Fibroblast of the aortic adventitia (primary cell): ENCODE results near the gene RPRD2. TPM values are rescaled to one million over a fixed set of nuclear protein-coding genes. Genes with fewer than 3 reads are reported as not detected.

Source experiments
- DNase-seq: peaks from one replicate; pipeline ENCODE4 v3.0.0-alpha.2; 2010; ENCODE audit warnings: low read depth
- H3K4me3 ChIP-seq: 2 replicates; pipeline ENCODE4 v1.5.1; 2011; ENCODE audit warnings: low read depth, mild to moderate bottlenecking, control low read depth, low read length, moderate library complexity
- CTCF ChIP-seq: IDR thresholded peaks from 2 replicates; pipeline ENCODE4 v1.5.1; 2011; ENCODE audit warnings: mild to moderate bottlenecking, low read length, control low read depth, inconsistent platforms; ENCODE audit not compliant: insufficient read depth
- total RNA-seq: library from RNA; depleted of rRNA; stranded (reverse); fragments of >200 nt; gene quantifications from 2 replicates; pipeline ENCODE4 v1.2.3, GENCODE V29; 2012; ENCODE audit warnings: low replicate concordance

Gene RPRD2
- total RNA-seq, 1 donor = 19.3 TPM

- DNase-seq = peak; percentile 100
- peak within 1 kb of the TSS; percentile 87 for H3K4me3 ChIP-seq
- peak; percentile 49 for TF ChIP-seq CTCF
Observed at GRCh38 chr1:150486966-150487762, 123.2 kb downstream of the RPRD2 start, which contains the start of gene TARS2. TSS of gene TARS2 (plus strand) at chr1:150487419. CDS start at chr1:150487451, 32 bp downstream.

GRCh38 chr1:150487763-150488115, 123.8 kb downstream of the RPRD2 start:
- peak overlapping the region; percentile 87 for H3K4me3 ChIP-seq
- no peak for TF ChIP-seq CTCF
- DNase-seq = no peak

GRCh38 chr1:150493175-150493574, 129.2 kb downstream of the RPRD2 start:
- no peak for TF ChIP-seq CTCF
- no peak overlapping the region for H3K4me3 ChIP-seq
- DNase-seq = no peak

- TF ChIP-seq CTCF = no peak
- H3K4me3 ChIP-seq = no peak overlapping the region
- DNase-seq = no peak
Observed at GRCh38 chr1:150498342-150498741, 134.4 kb downstream of the RPRD2 start.

- no peak overlapping the region for H3K4me3 ChIP-seq
- TF ChIP-seq CTCF = no peak
- DNase-seq = no peak
Observed at GRCh38 chr1:150505431-150505830, 141.5 kb downstream of the RPRD2 start.

GRCh38 chr1:150507912-150508864, 144.2 kb downstream of the RPRD2 start, which contains the start of gene ECM1:
TSS of gene ECM1 (plus strand) at chr1:150508109. CDS start at chr1:150508210, 101 bp downstream.
- TF ChIP-seq CTCF = no peak
- peak within 1 kb of the TSS; percentile 69 for H3K4me3 ChIP-seq
- peak; percentile 81 for DNase-seq
